C4-2B (cell line): ENCODE results near the gene CREBL2.

ENCODE experiments used
- ZFX ChIP-seq: fragments of 450-650 bp; IDR thresholded peaks from 2 replicates; pipeline ENCODE4 v1.6.1; 2017
- TF ChIP-seq, protein P1 (sequence below): fragments of 450-650 bp; conservative IDR thresholded peaks from 2 replicates; pipeline ENCODE4 v1.5.1; 2017; ENCODE audit warnings: mild to moderate bottlenecking

DNA sequence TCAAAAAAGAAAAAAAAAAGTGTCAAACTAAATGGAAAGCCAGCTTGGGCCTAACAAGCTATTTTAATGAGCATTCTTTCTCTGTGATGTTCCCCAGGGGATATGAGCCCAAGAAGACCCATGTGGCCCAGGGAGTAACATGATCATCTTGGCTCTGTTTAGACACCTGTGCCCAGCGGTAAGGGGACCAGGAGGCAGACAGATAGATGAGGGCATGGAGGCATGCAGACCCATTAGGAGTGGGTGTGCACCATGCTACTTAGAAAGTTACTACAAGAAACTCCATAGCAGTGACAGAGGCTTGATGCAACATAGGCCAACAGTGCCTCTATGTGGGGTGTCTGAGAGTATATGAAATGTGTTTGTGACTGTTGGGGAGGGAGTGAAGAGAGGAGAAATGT lies 3.1 kb upstream of the CREBL2 start:
- TF ChIP-seq, protein P1, sequence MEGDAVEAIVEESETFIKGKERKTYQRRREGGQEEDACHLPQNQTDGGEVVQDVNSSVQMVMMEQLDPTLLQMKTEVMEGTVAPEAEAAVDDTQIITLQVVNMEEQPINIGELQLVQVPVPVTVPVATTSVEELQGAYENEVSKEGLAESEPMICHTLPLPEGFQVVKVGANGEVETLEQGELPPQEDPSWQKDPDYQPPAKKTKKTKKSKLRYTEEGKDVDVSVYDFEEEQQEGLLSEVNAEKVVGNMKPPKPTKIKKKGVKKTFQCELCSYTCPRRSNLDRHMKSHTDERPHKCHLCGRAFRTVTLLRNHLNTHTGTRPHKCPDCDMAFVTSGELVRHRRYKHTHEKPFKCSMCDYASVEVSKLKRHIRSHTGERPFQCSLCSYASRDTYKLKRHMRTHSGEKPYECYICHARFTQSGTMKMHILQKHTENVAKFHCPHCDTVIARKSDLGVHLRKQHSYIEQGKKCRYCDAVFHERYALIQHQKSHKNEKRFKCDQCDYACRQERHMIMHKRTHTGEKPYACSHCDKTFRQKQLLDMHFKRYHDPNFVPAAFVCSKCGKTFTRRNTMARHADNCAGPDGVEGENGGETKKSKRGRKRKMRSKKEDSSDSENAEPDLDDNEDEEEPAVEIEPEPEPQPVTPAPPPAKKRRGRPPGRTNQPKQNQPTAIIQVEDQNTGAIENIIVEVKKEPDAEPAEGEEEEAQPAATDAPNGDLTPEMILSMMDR: no peak
- no peak for TF ChIP-seq ZFX
